NCI-H526 (cell line): ENCODE measurements around the gene SEC31A.
A peak's percentile ranks its signal among the peaks of the same experiment; 100 is the strongest.
"Not testable (repeated sequence)": the region's sequence is repeated elsewhere in the genome, so short reads cannot be mapped to it uniquely, and the experiment has no call there.

ENCODE experiments used
- DNase-seq, 2 experiments: peaks; one replicate each; lab custom pipeline; 2025; lab: John Stamatoyannopoulos, UW

The SEC31A gene, protein sequence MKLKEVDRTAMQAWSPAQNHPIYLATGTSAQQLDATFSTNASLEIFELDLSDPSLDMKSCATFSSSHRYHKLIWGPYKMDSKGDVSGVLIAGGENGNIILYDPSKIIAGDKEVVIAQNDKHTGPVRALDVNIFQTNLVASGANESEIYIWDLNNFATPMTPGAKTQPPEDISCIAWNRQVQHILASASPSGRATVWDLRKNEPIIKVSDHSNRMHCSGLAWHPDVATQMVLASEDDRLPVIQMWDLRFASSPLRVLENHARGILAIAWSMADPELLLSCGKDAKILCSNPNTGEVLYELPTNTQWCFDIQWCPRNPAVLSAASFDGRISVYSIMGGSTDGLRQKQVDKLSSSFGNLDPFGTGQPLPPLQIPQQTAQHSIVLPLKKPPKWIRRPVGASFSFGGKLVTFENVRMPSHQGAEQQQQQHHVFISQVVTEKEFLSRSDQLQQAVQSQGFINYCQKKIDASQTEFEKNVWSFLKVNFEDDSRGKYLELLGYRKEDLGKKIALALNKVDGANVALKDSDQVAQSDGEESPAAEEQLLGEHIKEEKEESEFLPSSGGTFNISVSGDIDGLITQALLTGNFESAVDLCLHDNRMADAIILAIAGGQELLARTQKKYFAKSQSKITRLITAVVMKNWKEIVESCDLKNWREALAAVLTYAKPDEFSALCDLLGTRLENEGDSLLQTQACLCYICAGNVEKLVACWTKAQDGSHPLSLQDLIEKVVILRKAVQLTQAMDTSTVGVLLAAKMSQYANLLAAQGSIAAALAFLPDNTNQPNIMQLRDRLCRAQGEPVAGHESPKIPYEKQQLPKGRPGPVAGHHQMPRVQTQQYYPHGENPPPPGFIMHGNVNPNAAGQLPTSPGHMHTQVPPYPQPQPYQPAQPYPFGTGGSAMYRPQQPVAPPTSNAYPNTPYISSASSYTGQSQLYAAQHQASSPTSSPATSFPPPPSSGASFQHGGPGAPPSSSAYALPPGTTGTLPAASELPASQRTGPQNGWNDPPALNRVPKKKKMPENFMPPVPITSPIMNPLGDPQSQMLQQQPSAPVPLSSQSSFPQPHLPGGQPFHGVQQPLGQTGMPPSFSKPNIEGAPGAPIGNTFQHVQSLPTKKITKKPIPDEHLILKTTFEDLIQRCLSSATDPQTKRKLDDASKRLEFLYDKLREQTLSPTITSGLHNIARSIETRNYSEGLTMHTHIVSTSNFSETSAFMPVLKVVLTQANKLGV

DNA sequence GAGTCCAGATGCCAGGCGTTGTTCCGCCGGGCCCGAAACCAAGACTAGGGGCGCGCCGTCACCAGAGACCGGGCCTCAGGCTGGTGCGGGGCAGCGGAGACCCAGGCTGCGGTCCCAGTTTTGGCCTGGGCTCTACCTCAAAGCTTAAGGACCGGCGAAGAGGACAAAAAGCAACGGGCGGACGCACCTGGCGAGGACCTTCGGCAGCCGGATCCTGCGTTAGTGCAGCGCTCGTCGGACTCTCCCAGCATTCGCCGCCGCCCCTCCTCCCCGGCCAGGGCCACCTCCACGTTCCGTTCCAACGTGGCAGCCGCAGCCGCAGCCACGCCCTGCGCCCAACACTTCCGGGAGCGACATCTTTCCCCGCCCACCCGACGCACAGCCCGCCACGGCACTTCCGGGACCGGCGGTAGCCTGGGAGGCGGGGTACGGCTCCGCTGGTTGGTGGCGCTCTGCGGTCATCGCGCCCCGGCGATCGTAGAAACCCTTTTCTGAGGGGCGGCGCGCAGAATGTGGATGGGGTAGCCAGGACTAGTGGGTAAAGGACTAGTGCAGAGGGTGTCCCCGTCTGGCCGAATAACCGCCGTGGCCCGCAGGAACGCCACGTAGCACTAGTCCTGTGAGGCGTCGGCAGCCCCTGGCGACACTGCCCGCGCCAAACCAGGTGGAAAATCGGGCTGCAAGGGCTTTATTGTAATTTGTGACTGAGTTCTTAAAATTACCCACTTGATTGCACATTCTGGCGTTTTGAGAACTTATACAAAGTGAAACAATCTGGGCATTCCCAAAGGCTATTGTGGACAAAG, at the start of gene SEC31A:
Gene SEC31A (minus strand): TSS at position 253 of the 806 bp plus-strand sequence. CDS start 9,217 bp downstream, outside the sequence.
- peak; percentile 68 to 96 for DNase-seq

DNA sequence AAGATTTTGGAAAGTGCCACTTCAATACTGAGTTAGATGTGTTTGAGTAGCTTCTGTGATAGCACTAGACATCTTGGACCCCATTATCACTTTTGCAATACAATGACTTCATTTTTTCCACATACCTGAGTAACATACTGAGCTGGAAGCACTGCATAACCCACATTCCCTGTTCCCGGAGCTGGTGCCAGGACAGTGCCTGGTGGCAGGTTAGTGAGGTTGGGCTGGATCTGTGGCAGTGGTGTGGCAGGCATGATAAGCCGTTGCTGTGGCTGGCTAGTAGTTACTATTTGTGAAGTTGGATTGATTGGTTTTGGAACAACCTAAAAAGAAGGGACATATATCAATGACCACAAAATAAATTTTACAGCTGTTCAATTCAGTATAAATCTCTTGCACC, 48.5 kb upstream of the SEC31A start:
- DNase-seq = no peak

DNA sequence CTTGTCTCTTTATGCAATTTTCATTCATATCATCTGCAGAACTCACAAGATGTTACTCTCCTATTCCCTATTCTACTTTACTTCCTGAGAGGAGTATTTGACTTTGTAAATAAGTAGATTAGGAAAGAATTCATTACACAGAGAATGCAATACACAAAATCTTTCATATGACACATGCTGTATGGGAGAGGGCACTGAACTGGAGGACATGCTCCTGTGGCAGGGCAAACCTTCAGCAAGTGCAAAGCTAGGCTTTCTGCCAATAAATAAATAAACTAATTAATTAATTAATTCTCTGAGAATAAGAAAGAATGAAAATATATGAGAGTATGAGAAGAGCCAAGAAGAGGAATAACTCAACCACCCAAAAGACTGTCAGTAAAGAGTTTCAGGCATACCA, 43.5 kb upstream of the SEC31A start:
- DNase-seq = no peak

DNA sequence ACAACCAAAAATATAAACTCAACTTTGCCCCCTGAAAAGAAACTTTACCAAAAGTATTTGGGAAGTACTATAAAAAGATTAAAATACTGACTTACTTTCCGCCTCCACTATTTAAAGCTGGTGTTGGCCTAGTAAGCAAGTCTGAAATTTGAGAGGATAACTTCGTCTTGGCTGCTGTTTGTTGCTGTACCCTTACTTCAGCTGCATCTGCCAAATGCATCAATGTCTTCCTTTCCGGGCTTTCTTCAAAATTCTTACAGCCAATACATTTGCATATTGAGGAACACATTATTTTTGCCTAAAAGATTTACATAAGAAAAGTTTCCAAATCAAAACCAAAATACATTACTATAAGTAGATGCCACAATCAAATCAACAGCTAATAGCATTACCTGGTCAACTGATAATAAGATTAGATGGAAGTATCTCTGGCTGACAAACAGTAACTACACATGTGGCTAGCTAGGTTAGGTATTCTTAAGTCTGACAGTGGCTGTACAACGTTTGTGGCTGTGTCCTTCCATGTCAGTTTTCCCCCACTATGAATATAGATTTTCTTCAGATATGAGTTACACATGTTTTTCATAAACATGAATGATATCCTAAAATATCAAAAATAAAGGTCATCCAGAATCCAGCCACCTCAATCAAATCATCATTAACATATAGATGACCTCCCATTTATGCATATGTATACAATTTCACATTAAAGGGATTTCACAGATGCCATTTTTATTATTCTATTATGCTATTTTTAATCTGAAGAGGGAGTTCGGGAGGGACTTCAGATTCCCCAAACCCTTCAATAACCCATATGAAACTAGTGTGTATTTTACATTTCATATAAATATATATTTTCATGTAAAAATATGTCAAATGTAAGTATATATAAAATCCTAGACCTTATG, 40.1 kb upstream of the SEC31A start:
- no peak for DNase-seq

DNA sequence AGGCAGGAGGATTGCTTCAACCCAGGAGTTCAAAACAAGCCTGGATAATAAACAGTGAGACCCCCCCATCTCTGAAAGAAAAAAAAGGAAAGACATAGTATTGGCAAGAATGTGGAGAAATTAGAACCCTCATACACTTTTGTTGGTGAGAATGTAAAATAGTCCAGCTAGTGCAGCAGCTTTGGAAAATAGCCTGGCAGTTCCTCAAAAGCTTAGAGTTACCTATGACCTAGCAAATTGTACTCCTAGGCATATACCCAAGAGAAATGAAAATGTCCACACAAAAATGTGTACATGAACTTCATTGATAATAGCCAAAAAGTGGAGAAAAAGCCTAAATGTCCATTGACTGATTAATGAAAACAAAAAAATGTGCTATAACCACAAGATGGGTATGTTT, 30.8 kb upstream of the SEC31A start:
- DNase-seq = no peak

DNA sequence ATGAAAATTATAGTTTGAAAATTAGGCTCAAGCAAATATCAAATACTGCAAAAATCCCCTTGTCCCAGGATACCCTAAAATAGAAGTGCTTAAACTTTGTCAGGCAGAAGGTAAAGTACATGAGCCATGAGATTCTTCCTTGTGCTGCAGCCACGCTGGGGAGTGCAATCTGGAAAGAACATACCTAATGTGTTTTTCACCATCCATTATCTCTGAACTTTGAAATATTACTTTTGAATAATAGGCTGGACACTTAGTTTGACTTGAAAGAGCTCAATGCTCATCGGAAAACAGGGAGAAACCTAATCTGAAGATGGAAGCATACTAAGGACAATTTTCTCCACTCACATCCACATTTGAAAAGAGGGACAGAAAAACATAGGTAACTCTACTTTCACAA, 28.4 kb upstream of the SEC31A start:
- no peak for DNase-seq

DNA sequence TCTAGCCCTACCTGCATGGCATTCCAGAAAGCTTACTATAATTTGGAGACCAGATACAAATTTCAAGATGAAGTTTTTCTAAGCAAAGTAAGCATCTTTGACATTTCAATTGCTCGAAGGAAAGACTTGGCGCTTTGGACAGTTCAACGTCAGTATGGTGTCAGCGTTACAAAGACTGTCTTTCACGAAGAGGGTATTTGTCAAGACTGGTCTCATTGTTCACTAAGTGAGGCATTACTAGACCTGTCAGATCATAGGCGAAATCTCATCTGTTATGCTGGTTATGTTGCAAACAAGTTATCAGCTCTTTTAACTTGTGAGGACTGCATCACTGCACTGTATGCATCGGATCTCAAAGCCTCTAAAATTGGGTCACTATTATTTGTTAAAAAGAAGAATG, 27.1 kb upstream of the SEC31A start:
- no peak for DNase-seq

DNA sequence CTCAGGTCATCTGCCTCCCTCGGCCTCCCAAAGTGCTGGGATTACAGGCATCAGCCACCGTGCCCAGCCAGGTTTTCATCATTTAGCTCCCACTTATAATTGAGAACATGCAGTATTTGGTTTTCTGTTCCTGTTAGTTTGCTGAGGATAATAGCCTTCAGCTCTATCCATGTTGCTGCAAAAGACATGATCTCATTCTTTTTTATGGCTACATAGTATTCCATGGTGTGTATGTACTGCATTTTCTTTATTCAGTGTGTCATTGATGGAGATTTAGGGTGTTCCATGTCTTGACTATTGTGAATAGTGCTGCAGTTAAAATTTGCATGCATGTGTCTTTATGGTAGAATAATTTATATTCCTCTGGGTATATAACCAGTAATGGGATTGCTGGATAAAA, 23.0 kb upstream of the SEC31A start:
- DNase-seq = not testable (repeated sequence)

DNA sequence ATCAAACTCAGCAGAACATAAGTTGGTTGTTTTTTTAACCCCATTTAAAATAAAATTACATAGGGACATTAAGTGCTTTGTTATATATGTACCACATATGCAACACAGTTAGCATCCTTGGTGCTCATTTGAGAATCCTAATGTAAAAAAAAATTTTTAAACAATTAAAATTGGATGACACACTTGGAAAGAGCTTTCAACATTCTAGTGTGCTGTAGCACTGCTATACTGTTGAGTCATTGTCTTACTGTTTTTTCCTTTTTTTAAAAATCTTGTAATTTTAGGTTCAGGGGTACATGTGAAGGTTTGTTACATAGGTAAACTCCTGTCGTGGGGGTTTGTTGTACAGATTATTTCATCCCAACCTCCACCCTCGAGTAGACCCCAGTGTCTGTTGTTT, 22.4 kb upstream of the SEC31A start:
- DNase-seq = no peak

DNA sequence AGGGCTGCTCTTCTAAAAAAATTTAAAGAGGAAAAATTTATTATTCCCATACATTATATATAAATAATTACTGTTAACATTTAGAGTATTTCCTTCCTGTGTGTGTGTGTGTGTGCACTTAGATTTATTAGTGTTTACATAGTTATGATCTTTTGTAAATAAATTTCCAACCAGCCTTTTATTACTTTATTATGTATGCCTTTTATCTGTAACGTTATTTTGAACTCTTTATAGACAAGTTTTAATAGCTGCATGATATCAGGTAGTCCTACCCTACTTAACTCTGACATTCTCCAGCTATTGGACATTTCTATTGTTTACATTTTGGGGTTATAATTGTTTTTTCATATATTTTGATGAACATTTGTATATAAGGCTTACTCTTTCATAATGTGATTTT, 18.4 kb upstream of the SEC31A start:
- no peak for DNase-seq

DNA sequence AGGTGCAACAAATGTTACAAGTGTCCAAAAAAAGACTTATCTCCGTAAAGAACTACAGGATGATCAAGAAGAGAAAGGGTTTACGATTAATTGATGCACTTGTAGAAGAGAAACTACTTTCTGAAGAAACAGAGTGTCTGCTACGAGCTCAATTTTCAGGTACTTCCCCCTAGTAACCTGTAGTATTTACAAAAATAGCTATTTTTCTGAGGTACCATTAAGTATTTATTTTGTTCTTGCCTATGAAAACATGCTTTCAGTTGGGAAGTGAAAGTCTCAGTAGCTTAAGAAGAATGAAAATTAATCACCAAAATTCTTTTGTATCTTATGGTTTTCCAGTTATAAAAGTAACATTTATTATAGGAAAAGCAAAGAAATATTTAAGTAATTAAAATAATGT, 15.5 kb upstream of the SEC31A start:
- no peak for DNase-seq

DNA sequence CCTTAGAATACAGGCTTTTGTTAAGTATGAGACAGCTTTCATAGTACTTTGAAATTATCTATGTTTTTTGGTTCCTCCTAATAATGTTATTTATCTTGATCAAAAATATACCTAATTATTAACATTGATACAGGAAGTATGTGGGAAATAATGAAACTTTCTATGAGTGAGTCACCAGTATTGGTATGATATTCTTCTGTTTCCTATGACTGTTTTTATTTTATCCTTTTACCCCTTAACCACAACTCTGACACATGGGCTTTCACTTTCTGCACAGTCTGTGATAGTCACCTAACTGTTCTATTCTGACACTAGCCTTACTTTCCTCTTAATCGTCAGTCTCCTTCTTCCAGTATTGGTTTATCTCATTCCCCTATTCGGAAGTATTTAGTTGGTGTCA, 14.3 kb upstream of the SEC31A start:
- DNase-seq = no peak

DNA sequence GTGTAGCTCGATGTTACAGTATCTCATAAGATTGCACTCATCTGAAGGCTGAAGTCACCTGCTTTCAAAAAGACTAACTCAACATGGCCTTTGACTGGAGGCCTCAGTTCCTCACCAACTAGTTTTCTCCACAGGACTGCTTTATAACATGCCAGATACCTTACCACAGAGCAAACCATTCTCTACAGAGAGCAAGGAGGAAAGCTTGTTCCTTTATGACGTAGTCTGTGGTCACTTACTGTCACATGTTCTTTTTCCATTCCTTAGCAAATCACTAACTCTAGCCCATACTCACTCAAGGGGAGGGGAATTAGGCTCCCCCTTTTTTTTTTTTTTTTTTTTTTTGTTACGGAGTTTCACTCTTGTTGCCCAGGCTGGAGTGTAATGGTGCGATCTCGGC, 12.8 kb upstream of the SEC31A start:
- no peak for DNase-seq

DNA sequence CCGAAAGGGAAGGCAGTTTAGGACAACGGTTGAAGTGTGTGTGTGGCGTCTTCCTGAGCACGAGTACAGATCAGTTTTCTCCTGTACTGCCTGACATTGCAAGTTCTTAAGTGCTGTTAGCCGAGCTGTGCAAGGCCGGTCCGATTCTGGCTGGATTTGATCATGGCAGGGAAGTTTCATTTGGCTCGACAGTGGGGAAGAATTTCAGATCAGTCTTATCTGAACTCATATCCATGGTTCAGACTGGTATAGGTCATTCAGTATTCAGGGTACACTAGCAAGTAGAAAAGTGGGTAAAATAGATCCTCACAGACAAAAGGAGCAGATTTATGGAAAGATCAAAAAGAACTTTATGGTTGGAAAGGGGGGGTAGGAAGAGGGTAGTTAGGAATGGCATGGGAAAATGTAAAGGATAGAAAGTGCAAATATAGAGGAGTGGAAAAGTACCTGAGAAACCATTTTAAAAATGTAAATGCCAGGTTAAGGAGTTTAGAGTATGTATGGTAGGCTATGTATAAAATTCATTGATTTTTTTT, 10.3 kb upstream of the SEC31A start:
- peak in 1 of 2 experiments; percentile 75 for DNase-seq

DNA sequence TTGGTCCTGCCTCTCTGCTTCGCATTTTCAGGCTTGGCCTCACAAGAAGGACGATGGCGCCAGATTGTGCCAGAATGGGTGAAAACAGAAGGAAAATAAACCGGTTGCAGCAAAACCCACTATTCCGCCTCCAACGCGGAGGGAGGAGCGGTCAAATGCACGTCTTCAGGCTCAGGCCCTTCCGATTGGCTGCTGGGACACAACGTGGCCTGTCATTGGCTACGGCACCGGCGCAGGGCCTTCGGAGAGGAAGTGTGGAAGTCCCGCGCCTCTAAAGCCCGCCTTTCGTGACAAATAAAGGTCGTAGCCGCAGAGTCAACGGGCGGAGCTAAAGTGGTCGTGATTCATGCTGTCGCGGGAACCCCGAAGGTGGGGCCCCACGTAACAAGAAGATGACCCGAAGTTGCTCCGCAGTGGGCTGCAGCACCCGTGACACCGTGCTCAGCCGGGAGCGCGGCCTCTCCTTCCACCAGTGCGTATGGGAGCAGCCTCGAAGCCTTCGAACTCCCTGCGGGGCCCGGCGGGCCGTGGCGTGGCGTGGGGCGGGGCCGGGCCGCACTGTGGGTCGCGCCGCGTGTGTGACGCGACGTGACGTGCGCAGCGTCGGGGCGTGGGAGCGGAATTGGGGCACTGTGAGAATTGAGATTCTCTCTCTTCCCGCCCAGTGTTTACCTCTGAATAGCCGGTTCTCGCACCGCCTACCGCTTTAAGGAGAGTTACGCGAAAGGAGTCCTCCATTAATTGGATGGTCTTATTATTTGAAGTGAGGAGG, 9.6 kb upstream of the SEC31A start, which contains the start of gene THAP9:
Gene THAP9 (plus strand): TSS at position 325 of the 772 bp plus-strand sequence. CDS start 68 bp downstream, at position 393.
- DNase-seq = peak; percentile 94

DNA sequence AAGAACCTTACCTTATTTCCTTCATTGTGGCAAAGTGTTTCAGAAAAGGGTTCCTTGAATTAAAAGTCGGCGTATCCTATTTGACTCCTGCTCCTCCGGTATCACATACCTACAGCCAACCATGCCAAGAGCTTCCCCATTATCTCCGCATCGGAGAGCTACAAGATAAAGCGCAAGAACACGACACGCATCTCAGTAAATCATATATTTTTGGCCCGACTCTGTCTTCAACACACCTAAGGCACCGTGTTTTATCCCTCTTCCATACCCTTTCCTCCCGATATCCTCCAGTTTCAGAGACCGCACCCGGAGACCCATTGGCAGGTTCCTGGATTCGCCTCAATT, 9.1 kb upstream of the SEC31A start:
- DNase-seq = peak in 1 of 2 experiments; percentile 24

DNA sequence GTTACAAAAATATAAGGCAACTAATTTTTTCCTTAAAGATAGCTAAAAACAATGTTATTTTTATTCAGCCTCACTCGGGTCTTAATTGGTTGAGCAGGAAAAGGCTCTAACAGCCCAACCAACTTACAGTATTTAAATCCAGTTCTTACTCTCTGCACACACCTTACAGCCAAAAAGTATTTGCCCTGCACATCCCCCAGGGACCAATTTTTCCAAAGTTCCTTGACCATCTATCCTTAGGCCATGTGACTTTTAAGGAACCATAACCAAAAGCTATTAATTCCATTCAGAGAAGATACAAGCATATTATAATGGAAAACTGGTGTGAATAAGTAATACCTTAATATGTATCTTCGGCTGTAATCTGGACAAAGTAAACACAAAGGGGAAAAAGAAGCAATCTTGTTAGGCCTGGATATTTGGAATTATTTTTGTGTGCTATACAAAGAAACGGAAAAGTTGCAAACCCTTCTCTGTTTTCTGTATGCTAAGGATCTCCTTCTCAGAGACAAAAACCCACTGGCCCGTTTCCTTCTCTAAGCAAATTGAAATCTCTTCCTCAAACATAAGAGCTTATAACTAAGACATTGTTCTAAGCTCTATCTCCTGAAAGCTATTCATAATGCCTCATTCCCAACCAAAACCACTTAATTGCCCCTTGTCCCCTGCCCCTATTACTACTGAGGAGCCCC, 8.6 kb upstream of the SEC31A start:
- DNase-seq = peak in 1 of 2 experiments; percentile 19
